Measurements from ENCODE around the gene ABR.

The ABR gene

DNA sequence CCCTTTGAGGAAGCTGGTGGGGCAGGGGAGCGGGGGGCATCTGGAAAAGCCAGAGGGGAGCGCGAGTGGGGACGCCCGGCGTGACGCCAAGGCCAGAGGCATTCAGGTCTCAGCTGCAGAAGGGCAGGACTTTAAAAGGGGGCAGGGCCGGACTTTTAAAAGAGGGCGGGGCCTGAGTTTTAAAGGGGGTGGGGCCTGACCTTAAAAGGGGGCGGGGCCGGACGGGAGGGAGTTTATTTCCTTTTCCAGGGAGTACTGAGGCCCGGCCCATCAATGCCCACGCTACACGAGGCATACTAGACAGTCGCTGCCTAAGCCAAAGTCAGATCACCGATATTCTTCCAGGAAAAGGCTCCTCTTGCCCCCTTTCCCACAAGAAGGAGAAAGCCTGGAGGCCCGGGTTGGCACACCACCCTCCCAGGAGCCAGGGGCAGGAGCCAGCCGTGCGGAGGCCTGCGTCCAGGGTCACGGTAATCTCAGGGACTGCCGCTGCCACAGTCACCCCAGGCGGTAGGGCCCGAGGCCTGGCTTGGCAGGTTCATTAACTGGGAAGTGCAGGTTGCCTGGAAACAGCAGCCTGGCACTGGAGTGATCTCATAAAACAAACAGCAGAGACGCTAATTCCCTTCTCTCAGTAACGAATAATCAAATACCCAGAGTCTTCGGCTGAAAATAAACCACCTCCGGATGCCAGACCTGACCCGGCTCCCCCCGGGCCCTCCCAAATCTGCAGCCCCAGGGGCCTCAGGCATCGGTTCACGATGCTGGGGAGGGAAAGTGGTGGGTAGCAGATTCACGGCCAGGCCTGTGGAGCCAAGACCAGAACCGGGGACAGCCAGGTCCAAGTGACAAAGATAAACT, 92.2 kb downstream of the ABR start:
- H3K4me1 ChIP-seq (ENCODE audit: low read length) = no peaks in the 10 kb centered on the region
- H4K20me1 ChIP-seq (ENCODE audit: insufficient read depth, low read length) = no peaks in the 10 kb centered on the region
- H3K27ac ChIP-seq (ENCODE audit: low read length) = no peak overlapping the region
- H3K4me2 ChIP-seq (ENCODE audit: low read length) = no peak overlapping the region
- TF ChIP-seq, protein P1, sequence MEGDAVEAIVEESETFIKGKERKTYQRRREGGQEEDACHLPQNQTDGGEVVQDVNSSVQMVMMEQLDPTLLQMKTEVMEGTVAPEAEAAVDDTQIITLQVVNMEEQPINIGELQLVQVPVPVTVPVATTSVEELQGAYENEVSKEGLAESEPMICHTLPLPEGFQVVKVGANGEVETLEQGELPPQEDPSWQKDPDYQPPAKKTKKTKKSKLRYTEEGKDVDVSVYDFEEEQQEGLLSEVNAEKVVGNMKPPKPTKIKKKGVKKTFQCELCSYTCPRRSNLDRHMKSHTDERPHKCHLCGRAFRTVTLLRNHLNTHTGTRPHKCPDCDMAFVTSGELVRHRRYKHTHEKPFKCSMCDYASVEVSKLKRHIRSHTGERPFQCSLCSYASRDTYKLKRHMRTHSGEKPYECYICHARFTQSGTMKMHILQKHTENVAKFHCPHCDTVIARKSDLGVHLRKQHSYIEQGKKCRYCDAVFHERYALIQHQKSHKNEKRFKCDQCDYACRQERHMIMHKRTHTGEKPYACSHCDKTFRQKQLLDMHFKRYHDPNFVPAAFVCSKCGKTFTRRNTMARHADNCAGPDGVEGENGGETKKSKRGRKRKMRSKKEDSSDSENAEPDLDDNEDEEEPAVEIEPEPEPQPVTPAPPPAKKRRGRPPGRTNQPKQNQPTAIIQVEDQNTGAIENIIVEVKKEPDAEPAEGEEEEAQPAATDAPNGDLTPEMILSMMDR (IDR thresholded peaks at IDR 0.05; ENCODE audit: low read depth, low read length) = no peak
- TF ChIP-seq EZH2phosphoT487 (IDR thresholded peaks at IDR 0.05; ENCODE audit: low read depth) = no peak
- no peaks in the 10 kb centered on the region for H3K36me3 ChIP-seq (replicated peaks; ENCODE audit: low read depth, low read length)
- no peak overlapping the region for H3K9ac ChIP-seq (ENCODE audit: low read length)
- H3K79me2 ChIP-seq (ENCODE audit: low read length) = no peaks in the 10 kb centered on the region
- H3K4me3 ChIP-seq (ENCODE audit: low read length) = no peak overlapping the region
- no peak overlapping the region for H2AFZ ChIP-seq (ENCODE audit: low read depth, low read length)
- no peaks in the 10 kb centered on the region for H3K9me3 ChIP-seq (ENCODE audit: insufficient read depth, low read length)
- H3K27me3 ChIP-seq (ENCODE audit: low read depth, low read length) = no peaks in the 10 kb centered on the region

DNA sequence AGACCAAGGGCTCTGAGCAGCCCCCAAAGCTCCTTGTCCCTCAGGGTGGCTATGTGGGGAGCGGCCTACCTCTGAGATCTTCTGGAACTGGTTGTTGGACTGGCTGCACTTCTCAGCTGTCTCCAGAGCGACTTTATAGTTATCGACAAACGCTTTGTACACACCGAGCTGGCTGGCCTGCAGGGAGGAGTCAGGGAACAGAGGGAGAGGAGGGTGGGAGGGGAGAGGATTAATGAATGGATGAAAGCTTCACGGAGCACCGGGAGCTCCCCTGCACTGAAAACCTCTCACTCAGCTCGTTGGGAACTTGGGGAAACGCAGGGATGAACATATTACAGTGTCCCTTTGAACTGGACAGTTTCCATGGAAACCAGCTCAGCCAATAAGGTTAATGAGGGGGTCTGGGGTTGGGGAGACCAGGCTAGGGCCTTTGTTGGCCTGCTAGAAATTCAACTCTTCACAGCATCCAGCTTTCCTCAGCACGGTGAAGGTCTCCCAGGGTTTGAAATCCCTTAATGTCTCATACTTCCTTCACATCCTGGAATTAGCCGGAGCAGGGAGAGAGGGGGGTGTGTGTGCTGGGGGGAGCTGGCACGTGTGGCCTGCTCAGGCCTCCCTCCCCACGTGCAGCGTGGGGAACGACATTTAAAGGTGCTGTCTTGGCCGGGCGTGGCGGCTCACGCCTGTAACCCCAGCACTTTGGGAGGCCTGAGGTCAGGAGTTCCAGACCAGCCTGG, 96.2 kb downstream of the ABR start:
- Histone ChIP-seq H3K79me2 (ENCODE audit: low read length) (no peaks in the 10 kb centered on the region), H2AFZ (ENCODE audit: low read depth, low read length) (no peak overlapping the region), H3K4me2 (ENCODE audit: low read length) (no peak overlapping the region), H3K36me3 (replicated peaks; ENCODE audit: low read depth, low read length) (no peaks in the 10 kb centered on the region), H4K20me1 (ENCODE audit: insufficient read depth, low read length) (no peaks in the 10 kb centered on the region), H3K4me3 (ENCODE audit: low read length) (no peak overlapping the region), H3K9ac (ENCODE audit: low read length) (no peak overlapping the region), H3K27me3 (ENCODE audit: low read depth, low read length) (no peaks in the 10 kb centered on the region), H3K27ac (ENCODE audit: low read length) (no peak overlapping the region), H3K9me3 (ENCODE audit: insufficient read depth, low read length) (no peaks in the 10 kb centered on the region), H3K4me1 (ENCODE audit: low read length) (no peaks in the 10 kb centered on the region)
- TF ChIP-seq, protein P1 (IDR thresholded peaks at IDR 0.05; ENCODE audit: low read depth, low read length) = no peak

DNA sequence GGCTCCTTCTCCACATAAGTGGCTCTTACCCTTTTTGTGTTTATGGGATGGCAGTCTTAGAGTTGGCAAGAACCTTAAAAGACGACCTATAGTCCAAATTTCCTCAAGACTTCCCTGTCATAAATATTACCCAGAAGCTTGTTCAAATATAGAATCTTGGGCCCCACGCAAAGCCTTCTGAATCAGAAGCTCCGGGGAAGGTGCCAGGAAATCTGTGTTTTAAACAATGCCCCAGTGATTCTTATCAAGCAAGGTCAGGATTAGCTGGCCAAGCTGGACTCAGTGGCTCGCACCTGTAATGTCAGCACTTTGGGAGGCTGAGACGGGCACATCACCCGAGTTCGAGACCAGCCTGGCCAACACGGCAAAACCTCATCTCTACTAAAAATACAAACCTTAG, 97.2 kb downstream of the ABR start:
- no peak overlapping the region for H2AFZ ChIP-seq (ENCODE audit: low read depth, low read length)
- H3K36me3 ChIP-seq (replicated peaks; ENCODE audit: low read depth, low read length) = no peaks in the 10 kb centered on the region
- H3K4me1 ChIP-seq (ENCODE audit: low read length) = no peaks in the 10 kb centered on the region
- no peak overlapping the region for H3K4me2 ChIP-seq (ENCODE audit: low read length)
- H3K79me2 ChIP-seq (ENCODE audit: low read length) = no peaks in the 10 kb centered on the region
- H3K27ac ChIP-seq (ENCODE audit: low read length) = no peak overlapping the region
- no peaks in the 10 kb centered on the region for H3K27me3 ChIP-seq (ENCODE audit: low read depth, low read length)
- H3K9ac ChIP-seq (ENCODE audit: low read length) = no peak overlapping the region
- H3K4me3 ChIP-seq (ENCODE audit: low read length) = no peak overlapping the region
- TF ChIP-seq, protein P1 (IDR thresholded peaks at IDR 0.05; ENCODE audit: low read depth, low read length) = no peak
- TF ChIP-seq EZH2phosphoT487 (IDR thresholded peaks at IDR 0.05; ENCODE audit: low read depth) = no peak
- H4K20me1 ChIP-seq (ENCODE audit: insufficient read depth, low read length) = no peaks in the 10 kb centered on the region
- no peaks in the 10 kb centered on the region for H3K9me3 ChIP-seq (ENCODE audit: insufficient read depth, low read length)

DNA sequence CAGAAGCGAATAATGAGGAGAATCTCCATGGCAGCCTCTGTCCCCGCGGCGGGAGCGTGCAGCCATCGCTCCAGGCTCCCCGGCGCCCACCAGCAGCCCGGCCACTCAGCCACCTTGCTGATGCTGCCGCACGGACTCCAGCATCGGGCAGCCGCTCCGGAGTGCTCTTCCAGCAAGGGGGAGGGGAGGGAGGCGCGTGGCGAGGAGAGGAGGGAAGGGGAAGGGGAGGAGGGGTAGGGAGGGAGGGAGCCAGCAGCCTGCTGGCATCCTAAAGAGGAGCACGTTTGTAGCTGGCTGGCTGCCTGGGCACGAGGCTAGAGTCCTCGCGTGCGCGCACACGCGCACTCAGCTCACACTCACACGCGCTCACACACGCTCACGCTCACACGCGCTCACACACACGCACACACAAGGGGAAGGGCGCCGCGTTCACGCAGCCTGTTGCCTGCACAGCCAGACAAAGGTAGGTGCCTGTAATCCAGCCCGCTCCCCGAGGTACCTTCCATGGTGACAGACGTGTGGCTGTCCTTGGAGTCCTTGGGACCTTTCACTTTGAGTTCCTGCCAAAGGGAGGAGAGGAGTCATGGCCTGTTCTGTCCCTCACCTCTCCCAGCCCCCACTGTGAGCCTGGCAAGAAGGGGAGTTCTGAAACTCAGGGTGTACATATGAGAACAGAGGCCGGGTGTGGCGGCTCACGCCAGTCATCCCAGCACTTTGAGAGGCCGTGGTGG, 100.8 kb downstream of the ABR start:
- Histone ChIP-seq H4K20me1 (ENCODE audit: insufficient read depth, low read length) (no peaks in the 10 kb centered on the region), H3K79me2 (ENCODE audit: low read length) (no peaks in the 10 kb centered on the region), H3K9ac (ENCODE audit: low read length) (no peak overlapping the region), H3K27me3 (ENCODE audit: low read depth, low read length) (no peaks in the 10 kb centered on the region), H3K27ac (ENCODE audit: low read length) (no peak overlapping the region), H3K9me3 (ENCODE audit: insufficient read depth, low read length) (no peaks in the 10 kb centered on the region), H3K4me1 (ENCODE audit: low read length) (no peaks in the 10 kb centered on the region), H3K4me3 (ENCODE audit: low read length) (no peak overlapping the region), H3K36me3 (replicated peaks; ENCODE audit: low read depth, low read length) (no peaks in the 10 kb centered on the region), H3K4me2 (ENCODE audit: low read length) (no peak overlapping the region), H2AFZ (ENCODE audit: low read depth, low read length) (no peak overlapping the region)
- TF ChIP-seq EZH2phosphoT487 (IDR thresholded peaks at IDR 0.05; ENCODE audit: low read depth) = no peak
- TF ChIP-seq, protein P1 (IDR thresholded peaks at IDR 0.05; ENCODE audit: low read depth, low read length) = no peak

Measured in OCI-LY3 (cell line).